HUES6 (cell line): ENCODE measurements around the gene PCDHA5.

Experiments used
- H3K27ac ChIP-seq: 2 replicates; pipeline ENCODE4 v1.7.0; 2013; ENCODE audit warnings: low read depth, mild to moderate bottlenecking, low read length, inconsistent platforms
- H3K27me3 ChIP-seq: 2 replicates; pipeline ENCODE4 v1.6.1; 2013; ENCODE audit warnings: low read length; ENCODE audit not compliant: control insufficient read depth, insufficient read depth
- H3K36me3 ChIP-seq: 2 replicates; pipeline ENCODE4 v1.6.1; 2013; ENCODE audit warnings: low read length; ENCODE audit not compliant: control insufficient read depth, insufficient read depth
- H3K4me1 ChIP-seq: 2 replicates; pipeline ENCODE4 v1.6.1; 2013; ENCODE audit warnings: low read length; ENCODE audit not compliant: control insufficient read depth, insufficient read depth
- H3K4me3 ChIP-seq: 2 replicates; pipeline ENCODE4 v1.5.1; 2013; ENCODE audit warnings: low read depth, low read length
- H3K9ac ChIP-seq: one replicate; pipeline ENCODE4 v1.6.1; 2013; ENCODE audit warnings: mild to moderate bottlenecking, low read length
- H3K9me3 ChIP-seq: 2 replicates; pipeline ENCODE4 v1.6.1; 2013; ENCODE audit warnings: low read depth, low read length; ENCODE audit not compliant: control insufficient read depth, insufficient read depth

The PCDHA5 gene

DNA sequence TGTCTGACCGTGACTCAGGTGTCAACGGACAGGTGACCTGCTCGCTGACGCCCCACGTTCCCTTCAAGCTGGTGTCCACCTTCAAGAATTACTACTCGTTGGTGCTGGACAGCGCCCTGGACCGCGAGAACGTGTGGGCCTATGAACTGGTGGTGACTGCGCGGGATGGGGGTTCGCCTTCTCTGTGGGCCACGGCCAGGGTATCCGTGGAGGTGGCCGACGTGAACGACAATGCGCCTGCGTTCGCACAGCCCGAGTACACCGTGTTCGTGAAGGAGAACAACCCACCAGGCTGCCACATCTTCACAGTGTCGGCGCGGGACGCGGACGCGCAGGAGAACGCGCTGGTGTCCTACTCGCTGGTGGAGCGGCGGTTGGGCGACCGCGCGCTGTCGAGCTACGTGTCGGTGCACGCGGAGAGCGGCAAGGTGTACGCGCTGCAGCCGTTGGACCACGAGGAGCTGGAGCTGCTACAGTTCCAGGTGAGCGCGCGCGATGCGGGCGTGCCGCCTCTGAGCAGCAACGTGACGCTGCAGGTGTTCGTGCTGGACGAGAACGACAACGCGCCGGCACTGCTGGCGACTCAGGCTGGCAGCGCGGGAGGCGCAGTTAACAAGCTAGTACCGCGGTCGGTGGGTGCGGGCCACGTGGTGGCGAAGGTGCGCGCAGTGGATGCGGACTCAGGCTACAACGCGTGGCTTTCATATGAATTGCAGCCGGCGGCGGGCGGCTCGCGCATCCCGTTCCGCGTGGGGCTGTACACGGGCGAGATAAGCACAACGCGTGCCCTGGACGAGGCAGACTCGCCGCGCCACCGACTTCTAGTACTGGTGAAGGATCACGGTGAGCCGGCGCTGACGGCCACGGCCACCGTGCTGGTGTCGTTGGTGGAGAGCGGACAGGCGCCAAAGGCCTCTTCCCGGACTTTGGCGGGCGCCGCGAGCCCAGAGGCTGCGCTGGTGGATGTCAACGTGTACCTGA is 49.1 kb downstream of the PCDHA5 start:
- Histone ChIP-seq H3K27ac (no peak overlapping the region), H3K27me3 (no peaks in the 10 kb centered on the region), H3K9me3 (peaks cover 2% of the 10 kb centered on the region; the same call in 1 of the 2 replicates), H3K4me1 (peaks cover 3% of the 10 kb centered on the region; the same call in 1 of the 2 replicates), H3K9ac (no peak overlapping the region), H3K36me3 (peaks cover 16% of the 10 kb centered on the region), H3K4me3 (no peak overlapping the region)
